GM21619 (cell line): Measurements from ENCODE around the gene GADL1.

ENCODE experiments used
- ATAC-seq: cut with Tn5 transposase; IDR thresholded peaks from one replicate; pipeline ENCODE4 v1.9.1; 2021; ENCODE audit not compliant: unreplicated experiment

GADL1 gene

DNA sequence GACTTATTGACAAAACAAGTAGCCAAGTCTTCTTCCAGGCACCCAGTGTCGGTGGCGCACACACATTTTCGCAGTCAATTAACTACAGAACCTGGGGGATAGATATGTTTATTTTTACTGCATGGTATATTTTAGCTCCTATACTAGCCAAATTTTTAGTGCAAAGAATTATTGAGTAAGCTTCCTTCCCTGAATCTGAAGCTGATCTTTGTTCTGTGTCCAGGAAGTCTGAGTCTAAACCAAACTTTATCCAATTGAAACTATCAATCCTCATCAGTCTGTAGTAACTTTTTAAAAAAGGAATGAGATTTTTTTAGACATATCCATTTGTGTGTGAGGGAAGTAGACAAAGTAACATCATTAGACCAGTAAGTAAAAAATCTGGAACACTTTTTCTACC is 133.1 kb downstream of the GADL1 start:
- ATAC-seq, result no peak

DNA sequence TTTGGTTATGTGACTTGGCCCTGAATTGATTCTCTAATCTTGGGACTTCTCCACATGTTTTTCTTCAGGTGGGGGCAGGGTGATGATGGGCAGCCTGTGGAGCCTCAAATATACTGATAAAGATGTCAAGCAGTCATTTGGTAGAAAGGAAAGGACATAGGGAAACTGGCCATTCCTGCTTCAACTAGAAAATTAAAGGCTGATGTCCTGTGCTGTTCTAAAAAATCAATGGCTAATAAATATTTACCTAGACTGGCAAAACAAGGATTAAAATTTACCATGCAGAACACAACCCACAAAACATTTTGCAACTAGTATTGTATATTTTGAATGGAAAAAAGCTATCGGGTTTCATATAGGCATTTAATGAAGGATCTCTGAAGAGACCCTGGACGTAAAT is 133.7 kb downstream of the GADL1 start:
- no peak for ATAC-seq

DNA sequence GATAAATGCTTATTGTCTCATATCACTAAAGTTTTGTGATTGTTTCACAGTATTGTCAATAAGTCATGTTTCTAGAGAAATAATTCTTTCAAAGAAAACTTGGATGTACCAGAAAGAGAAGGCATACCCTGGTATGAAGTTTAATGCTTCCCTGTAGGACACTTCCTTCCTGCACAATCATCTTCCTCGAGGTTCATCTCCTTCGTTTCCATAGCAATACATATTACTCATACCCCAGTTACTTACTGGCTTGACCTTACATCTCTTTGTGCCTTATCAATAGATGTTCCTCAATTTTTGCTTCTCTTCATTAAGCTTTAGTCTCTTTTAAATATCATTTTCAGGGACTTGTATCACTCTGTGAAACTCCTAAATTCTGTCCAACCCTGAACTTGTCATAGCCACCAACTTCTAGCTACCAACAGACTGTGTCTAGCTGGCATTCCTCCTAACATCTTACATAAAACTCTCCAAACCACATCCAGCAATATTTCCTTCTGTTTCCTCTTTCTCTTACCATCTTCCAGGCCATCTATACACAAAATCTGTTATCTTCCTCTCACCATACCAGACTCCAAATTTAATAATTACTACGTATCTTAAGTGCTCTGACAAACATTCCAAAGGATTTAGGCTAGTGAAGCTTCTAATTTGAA is 134.3 kb downstream of the GADL1 start:
- ATAC-seq, result no peak

DNA sequence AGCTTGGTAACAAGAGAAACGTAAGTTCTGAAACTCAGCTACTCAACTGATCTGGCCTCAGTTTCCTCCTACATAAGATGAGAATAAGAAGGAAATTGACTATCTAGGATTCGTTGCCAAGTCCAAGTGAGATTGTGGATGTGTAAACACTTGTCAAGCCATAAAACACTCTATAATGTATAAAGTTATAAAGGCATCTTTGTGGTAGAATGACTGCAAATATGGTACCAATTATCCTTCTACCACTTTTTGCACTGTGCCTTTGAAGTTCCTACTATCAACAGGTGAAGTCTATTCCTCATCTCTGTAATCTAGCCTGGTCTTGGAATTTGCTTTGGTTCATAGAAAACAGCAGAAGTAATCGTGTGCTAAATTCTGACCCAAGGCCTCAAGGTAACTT is 138.2 kb downstream of the GADL1 start:
- ATAC-seq, result no peak

DNA sequence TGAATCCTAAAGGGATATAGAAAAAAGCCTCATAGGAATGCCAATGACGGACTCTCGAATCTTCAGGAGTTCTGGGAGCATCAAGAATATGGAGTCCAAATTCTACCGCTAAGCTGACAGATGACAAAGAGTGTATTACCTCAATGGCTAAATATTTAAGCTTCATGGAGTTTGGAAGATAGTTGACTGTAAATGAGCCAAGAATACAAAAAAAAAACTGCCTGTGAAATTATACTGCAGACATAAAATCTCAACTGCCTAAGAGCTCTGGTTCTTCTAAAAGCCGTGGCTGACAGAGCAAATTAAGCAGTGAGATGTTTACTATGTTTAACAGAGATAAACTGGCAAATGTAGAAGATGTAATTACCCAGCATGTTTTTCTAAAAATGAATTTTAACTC is 140.0 kb downstream of the GADL1 start:
- no peak for ATAC-seq

DNA sequence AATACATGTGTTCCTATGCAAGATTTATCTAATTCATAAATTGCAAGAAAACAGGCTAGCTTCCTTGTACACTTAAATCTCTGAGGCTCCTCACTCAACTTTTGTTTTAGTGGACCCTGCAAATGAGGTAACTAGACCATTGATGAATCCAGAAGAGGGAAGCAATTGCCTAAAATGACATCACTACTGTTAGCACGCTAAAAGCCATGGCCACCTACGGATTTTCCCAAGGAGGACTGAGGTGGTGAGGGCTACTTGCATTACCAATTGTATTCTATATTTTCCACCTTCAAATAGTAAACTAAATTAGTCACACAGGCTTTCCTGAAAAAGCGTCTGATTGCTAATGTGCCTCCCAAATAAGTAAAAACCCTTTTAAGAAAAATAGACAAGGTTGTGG is 140.7 kb downstream of the GADL1 start:
- ATAC-seq, result no peak

DNA sequence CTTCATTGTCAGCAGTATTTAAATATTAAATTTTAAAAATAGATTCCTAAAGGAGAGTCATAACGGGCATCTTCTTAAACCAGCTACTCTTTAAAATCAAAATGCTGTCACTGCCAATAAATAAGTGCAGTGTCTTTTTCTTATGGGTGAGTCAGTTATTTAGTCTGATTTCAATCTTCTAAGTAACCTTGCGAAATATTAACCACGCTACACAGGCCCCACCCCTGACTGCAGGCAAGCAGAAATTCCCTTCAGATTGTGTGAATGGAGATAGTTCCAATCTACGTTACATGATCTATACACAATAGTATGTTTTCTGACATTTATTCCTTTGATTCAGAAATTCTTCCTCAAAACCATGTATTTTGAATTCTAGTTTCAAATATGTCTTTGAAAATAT is 141.5 kb downstream of the GADL1 start:
- ATAC-seq, result no peak

DNA sequence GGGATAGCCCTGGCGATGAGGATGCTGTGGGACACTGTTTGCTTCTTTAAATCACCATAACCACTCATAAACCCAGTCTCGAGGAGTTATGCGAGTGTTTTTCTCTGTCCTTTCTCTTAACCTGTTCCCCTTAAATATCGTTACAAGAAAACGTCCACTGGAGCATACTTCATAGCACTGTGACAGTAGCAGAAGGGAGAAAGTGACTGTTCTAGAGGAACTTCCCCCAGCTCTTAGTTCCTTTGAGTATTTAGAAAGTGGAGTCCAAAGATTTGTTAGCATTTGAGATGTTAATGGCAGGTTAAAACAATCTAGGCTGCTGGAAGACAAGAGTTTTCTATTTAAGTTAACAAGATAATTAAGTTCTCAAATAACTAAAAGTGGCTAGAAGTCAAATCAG is 142.0 kb downstream of the GADL1 start:
- ATAC-seq, result no peak

DNA sequence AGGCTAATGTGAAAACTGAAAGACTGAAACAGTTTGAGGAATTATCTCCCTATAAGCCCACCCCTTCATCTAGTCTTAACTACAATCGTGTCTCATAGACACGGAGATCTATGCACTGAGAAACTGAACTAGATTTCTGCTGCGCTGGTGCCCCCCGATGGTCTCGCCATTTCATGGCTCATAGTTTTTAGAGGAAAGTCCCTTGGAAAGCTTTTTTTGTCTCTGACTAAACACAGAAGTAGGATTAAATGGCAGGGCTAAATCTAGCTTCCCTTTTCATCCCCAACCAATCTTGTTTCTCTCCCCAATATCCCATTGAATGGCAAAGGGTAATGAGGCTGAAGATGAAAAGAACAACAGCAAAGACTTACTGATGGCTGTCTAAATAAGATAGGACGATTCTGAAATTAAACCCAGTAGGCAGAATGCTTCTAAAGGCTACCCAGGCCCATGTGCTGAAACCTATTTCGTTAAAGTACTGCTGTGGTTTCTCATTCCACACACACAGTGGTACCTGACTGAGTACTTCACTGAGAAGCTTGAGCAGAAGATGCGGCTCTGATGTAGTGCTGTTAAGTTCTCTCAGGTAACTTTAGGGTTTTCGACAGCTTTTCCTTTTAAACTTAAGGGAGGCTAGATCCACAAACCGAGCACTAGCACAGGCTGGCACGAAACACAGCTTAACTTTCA is 142.7 kb downstream of the GADL1 start:
- peak; percentile 62 for ATAC-seq

DNA sequence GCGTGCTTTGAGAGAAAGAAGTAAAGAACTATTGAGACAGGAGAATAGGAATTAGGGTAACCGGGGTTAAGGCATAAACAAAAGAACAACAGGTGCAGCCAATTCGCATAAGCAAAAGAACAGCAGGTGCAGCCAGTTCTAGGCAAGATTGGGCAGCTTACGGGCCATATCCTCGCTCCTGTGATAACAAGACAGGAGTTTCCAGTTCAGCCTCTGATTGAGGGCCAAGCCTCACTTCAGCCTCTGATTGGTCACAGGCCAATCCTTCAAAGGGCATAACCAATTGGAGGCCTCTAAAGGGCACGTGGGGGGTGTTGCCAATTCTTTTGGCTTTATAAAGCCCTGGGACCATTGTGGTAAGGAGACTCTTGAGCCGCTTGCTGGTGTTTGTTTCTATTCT is 143.5 kb downstream of the GADL1 start:
- ATAC-seq, result no peak

DNA sequence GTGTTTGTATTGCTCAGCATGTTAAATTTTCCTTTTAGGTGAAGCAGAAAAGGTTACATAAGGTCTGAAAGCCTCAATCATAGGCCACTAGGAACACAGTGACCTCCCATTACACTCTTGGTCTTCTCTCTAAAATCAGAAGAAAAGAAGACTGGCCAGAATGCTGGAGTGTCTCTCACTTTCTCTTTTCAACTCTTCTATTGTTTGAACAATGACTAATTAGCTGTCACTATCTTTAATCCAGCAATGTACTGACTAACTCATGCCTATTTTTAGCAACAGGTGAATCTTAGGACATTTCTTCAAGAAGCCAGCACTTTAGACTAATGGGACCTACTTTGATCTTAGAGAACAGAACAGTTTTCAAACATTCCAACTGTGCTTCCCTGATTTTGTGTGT is 145.2 kb downstream of the GADL1 start:
- ATAC-seq, result no peak

DNA sequence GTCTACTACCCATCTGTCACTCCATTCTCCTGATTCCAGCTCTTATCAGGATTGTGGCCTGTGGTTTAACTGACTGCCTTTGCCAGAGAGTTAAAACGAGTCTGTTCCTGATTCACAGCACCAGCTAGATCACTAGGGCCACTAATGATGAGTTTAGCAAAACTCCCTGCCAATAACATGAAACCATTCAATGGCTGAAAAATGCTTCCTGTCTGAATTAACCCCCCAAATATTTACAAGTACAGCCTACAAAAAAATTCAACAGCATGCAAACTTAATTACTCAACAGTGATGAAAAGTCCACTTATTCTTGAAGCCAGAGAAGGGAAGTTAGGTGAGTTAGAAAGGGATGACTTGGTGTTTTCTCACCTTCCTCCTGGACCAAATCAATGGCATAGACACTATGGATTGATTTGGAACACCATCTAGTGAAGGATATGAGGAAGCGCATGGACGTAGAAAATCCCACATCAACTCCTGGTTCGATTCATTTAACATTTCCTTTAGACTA is 146.6 kb downstream of the GADL1 start:
- ATAC-seq, result no peak

DNA sequence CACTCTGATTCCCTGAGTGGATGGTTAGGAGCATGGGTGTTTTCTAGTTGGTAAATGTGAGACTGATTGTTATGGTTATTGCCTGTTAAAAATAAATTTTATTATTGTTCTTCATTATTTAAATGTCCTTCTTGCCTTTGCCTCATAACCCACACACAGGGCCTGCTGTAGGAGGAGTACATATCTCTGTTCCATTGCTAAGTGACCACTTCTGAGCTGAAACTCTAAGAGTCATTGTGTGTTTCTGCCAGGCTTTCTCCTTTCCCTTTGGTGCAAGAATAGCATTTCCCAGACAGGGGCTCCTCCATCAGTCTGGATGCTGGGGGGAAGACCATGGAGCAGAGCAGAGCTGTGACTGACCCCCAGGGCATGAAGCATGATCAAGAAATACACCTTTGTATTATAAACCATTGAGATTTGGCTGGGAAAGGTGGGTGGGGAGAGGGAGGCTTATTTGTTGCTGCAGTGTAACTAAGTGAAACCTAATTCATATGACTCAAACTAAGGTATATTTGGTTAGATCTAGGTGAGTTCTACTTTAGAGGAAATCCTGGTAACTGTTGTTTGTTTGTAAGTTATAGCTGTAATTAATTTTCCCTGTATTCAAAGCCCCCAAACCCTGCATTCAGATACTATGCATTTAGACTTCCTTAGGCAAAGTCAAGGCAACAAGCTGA is 150.7 kb downstream of the GADL1 start:
- ATAC-seq, result no peak

DNA sequence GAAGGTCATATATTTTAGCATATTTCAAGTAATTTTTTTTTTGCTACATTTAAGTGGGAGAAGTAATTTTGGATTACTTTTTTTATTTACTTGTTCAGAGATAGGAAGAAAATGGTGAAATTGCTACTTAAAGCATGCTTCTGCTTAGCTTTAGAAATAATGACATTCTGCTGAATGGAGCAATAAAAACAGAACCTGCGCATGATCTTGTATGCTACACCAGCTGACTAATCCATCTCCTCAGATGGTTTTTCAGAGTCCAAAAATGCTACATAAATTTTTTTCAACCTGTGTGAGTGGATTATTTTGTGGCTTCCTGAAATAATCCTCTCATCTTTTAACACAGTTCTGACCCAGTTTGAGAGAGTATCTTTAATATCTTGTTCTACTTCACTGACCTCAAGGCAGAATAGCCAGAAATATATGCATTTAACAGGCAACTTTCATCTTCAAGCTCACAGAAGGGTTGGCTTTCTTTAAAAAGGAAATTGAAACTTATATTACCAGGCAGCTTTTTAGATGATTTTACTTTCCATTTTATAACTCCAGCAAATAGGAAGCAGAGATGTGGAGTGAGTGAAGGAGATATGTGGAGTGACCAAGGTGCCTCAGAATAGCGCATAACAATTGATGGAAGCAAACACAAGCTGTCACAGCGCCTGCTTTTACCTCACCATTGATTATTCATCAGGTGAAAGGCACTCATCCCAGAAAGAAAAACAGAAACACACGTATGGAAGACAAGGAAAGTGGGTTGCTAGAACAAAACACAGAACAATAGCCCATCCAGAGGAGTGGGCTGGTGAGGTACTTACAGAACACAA is 151.5 kb downstream of the GADL1 start:
- ATAC-seq, result no peak

DNA sequence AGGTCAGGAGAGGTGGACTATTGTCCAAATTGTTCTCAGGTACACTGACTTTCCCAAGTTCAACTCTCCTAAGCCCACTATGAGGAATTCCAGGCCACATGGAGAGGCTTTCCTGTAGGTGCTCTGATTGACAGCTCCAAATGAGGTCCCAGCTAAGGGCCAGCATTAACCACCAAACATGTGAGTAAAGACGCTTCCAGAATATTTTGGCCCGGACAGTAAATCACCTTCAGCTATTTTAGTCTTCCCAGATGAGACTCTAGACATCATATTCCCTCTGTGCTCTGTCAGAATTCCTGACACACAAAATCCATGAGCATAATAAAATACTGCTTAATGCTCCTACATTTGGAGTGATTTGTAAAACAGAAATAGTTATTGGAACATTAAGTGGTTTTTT is 152.6 kb downstream of the GADL1 start:
- no peak for ATAC-seq

DNA sequence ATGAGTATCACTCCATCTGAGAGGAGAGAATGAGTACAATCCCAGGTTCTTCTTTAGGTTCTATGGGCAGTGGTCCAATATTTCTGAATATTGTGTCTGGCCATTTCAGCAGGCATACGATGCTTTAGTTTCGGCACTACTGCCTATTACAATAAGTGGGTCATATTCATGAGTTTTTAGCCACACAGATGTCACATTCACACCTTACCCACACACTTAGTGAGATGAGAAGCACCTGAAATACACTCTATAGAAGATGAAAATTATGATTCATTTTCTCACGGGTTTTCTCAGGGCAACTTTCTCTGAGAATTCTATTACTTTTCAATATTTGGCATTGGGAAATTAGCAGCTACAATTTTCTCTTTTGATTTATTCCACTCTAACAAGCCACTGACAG is 155.9 kb downstream of the GADL1 start:
- no peak for ATAC-seq

DNA sequence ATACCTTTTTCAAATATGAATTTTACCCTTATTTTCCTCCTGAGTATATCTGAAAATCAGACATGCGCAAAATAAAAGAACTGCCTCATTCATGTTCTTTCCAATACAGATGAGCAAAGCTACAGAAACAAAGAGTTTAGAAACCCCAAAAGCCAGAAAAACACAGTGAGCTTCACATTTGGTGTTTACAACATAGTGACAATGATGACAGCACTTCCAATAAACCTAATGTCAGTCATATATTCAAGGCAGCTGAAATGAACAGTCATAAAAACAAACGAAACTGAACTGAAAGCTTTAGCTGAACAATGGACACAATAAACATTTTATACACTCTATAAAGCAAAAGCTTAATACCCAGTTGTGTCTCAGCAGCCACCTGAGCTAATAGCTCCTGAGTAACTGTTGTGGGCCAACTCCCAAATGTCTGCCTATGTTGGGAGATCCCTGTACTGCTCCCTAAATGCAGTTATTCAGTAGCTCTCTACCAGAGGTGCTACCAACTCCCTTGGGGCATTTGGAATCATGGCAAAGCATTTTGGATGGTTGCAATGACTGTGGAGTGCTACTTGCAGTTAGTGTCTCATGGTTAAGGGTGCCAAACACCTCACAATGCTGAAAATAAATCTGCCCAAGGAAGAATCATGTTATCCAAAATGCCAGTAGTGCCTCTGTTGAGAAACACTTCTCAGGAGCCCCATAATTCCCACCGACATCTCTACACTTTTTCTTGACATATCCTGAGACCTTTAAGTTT is 156.5 kb downstream of the GADL1 start:
- no peak for ATAC-seq

DNA sequence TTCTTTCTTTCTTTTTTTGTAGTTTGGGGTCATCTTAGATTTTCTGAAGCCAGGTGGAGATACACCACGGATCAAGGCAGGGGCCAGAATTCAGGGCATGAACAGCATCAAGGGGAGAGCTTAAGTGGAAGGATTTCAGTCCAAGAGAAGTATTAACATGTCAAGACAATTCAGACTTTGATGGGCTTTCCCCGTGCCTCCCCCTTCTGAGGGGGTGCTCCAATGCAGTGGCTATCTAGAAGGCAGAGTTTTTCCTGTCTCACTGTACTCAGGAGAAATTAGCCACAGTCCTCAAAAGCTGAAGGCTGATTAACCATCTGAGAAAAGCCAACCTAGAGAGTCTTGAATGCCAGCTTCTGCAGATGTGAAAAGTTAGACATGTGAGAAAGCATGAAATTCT is 160.8 kb downstream of the GADL1 start:
- ATAC-seq, result no peak

DNA sequence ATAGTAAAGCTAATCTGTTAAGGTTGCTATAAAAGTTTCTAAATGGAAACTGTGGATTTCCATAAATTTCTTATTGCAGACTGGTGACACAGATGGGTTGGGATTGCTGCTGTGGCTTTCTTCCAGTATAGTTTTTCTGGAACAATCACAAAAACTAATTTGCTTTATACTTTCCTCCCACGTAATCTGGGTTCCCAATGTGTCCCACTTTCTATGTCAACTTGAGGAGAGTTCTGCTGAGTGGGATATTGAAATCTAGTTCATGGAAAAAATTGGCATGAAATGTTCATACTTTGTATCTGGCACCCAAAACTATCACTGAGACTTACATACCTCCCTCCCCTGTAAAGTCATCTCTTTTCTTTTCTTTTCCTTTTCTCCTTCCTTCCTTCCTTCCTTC is 161.3 kb downstream of the GADL1 start:
- ATAC-seq, result no peak

DNA sequence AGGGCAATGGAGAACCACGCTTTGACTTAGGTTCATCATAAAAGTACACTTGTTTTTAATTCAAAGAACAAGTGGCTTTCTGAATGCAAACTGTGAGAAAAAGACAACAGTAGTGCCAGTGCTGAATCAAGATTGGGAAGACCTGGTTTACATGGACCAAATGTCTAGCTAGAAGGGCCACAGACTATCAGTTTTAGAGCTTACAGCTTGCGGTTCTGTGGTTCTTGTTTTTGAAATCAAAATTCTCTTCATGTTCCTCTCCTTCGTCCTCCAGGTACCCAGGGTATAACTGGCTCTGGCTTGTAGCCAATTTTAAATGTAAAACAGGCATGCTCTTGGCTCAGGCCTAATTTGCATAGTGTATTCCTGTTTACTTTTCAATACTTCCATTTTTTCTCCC is 163.5 kb downstream of the GADL1 start:
- ATAC-seq, result no peak

DNA sequence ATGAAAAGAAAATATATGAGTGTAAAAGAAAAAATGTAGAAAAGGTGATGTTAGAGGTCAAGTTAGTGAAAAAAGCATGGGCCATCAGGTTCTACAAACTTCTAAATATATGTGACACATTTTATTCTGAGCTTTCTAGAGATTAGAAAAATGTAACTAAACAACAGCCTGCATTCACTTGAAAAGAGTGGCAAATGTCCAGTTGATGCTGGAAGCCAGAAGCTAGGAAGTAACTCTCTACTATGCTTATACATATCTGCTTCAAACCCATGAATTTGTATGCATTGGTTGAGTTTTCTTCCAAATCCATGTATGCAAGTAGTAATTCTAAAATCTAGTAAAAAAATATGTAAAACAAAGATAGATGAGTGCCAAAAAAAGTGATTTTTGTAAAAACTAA is 164.5 kb downstream of the GADL1 start:
- ATAC-seq, result no peak
